SK-N-SH treated with all-trans-retinoic acid at 6 μM for 48 hours (cell line): Measurements from ENCODE around the gene RPS16.

Experiments
- ATAC-seq: fragments of 200-7000 bp; cut with Tn5 transposase; 3 replicates; pipeline ENCODE4 v1.9.1; 2020; ENCODE audit warnings: mild to moderate bottlenecking, moderate library complexity
- ARNTL ChIP-seq: fragments of 450-650 bp; formaldehyde crosslinking; IDR thresholded peaks from 2 replicates; pipeline ENCODE4 v1.5.0; 2020; ENCODE audit warnings: low read depth, mild to moderate bottlenecking, moderate library complexity, borderline replicate concordance
- BACH2 ChIP-seq: fragments of 250-450 bp; sonication (Bioruptor Pico); IDR thresholded peaks from 2 replicates; pipeline ENCODE4 v1.9.0; 2021; ENCODE audit warnings: mild to moderate bottlenecking, borderline replicate concordance
- CREB5 ChIP-seq: fragments of 250-450 bp; sonication (Bioruptor Pico); IDR thresholded peaks from 2 replicates; pipeline ENCODE4 v1.5.1; 2020; ENCODE audit warnings: low read depth, mild to moderate bottlenecking, moderate library complexity
- CSDC2 ChIP-seq: fragments of 250-450 bp; sonication (Bioruptor Pico); IDR thresholded peaks from 2 replicates; pipeline ENCODE4 v1.5.0; 2020; ENCODE audit warnings: mild to moderate bottlenecking, moderate library complexity
- CSRNP3 ChIP-seq: fragments of 250-450 bp; sonication (Bioruptor Pico); IDR thresholded peaks from 2 replicates; pipeline ENCODE4 v1.5.1; 2021; ENCODE audit warnings: mild to moderate bottlenecking, moderate library complexity
- GLIS3 ChIP-seq: fragments of 250-450 bp; sonication (Bioruptor Pico); IDR thresholded peaks from 2 replicates; pipeline ENCODE4 v1.5.0; 2020; ENCODE audit warnings: mild to moderate bottlenecking, moderate library complexity
- ISL1 ChIP-seq: fragments of 250-450 bp; sonication (Bioruptor Pico); IDR thresholded peaks from 2 replicates; pipeline ENCODE4 v2.1.2; 2022; ENCODE audit warnings: mild to moderate bottlenecking, moderate library complexity
- OSR1 ChIP-seq: fragments of 250-450 bp; sonication (Bioruptor Pico); IDR thresholded peaks from 2 replicates; pipeline ENCODE4 v1.8.0; 2022; ENCODE audit warnings: moderate library complexity, mild to moderate bottlenecking, inconsistent platforms
- PATZ1 ChIP-seq: fragments of 250-450 bp; sonication (Bioruptor Pico); IDR thresholded peaks from 2 replicates; pipeline ENCODE4 v1.8.0; 2020; ENCODE audit warnings: mild to moderate bottlenecking, moderate library complexity, borderline replicate concordance
- POU6F1 ChIP-seq: fragments of 250-450 bp; sonication (Bioruptor Pico); IDR thresholded peaks from 2 replicates; pipeline ENCODE4 v1.8.0; 2021; ENCODE audit warnings: low read depth, mild to moderate bottlenecking, moderate library complexity, borderline replicate concordance
- PPARA ChIP-seq: fragments of 250-450 bp; sonication (Bioruptor Pico); IDR thresholded peaks from 2 replicates; pipeline ENCODE4 v1.5.0; 2020; ENCODE audit warnings: mild to moderate bottlenecking, borderline replicate concordance
- RARB ChIP-seq: fragments of 250-450 bp; sonication (Bioruptor Pico); IDR thresholded peaks from 2 replicates; pipeline ENCODE4 v1.8.0; 2021; ENCODE audit warnings: mild to moderate bottlenecking, moderate library complexity
- SNAI2 ChIP-seq: fragments of 250-450 bp; sonication (Bioruptor Pico); IDR thresholded peaks from 2 replicates; pipeline ENCODE4 v1.5.0; 2020; ENCODE audit warnings: mild to moderate bottlenecking, moderate library complexity
- TCF4 ChIP-seq: fragments of 250-450 bp; sonication (Bioruptor Pico); IDR thresholded peaks from 2 replicates; pipeline ENCODE4 v1.8.0; 2021; ENCODE audit warnings: mild to moderate bottlenecking, moderate library complexity, borderline replicate concordance
- TOX ChIP-seq: fragments of 250-450 bp; sonication (Bioruptor Pico); IDR thresholded peaks from 2 replicates; pipeline ENCODE4 v1.8.0; 2021; ENCODE audit warnings: mild to moderate bottlenecking, moderate library complexity, borderline replicate concordance
- TSHZ2 ChIP-seq: fragments of 250-450 bp; sonication (Bioruptor Pico); IDR thresholded peaks from 2 replicates; pipeline ENCODE4 v1.5.0; 2020; ENCODE audit warnings: mild to moderate bottlenecking, moderate library complexity
- ZC3H10 ChIP-seq: fragments of 250-450 bp; sonication (Bioruptor Pico); IDR thresholded peaks from 2 replicates; pipeline ENCODE4 v1.5.1; 2021; ENCODE audit warnings: mild to moderate bottlenecking, moderate library complexity
- ZFP3 ChIP-seq: fragments of 250-450 bp; sonication (Bioruptor Pico); IDR thresholded peaks from 2 replicates; pipeline ENCODE4 v1.5.0; 2020; ENCODE audit warnings: mild to moderate bottlenecking, moderate library complexity
- ZFP30 ChIP-seq: fragments of 450-650 bp; formaldehyde crosslinking; IDR thresholded peaks from 2 replicates; pipeline ENCODE4 v1.5.0; 2022; ENCODE audit warnings: mild to moderate bottlenecking, moderate library complexity
- ZNF565 ChIP-seq: fragments of 450-650 bp; formaldehyde crosslinking; conservative IDR thresholded peaks from 2 replicates; pipeline ENCODE4 v1.5.0; 2020; ENCODE audit warnings: low read depth, mild to moderate bottlenecking, moderate library complexity
- ZNF70 ChIP-seq: fragments of 450-650 bp; formaldehyde crosslinking; IDR thresholded peaks from 2 replicates; pipeline ENCODE4 v1.5.0; 2020; ENCODE audit warnings: mild to moderate bottlenecking, moderate library complexity
- ZNF8 ChIP-seq: fragments of 450-650 bp; formaldehyde crosslinking; IDR thresholded peaks from 2 replicates; pipeline ENCODE4 v1.5.0; 2020; ENCODE audit warnings: mild to moderate bottlenecking, moderate library complexity

RPS16 gene

GRCh38 chr19:39432677-39433025 lies 3.1 kb downstream of the RPS16 start:
- TF ChIP-seq ZC3H10 (CRISPR knock-in tag) = no peak
- no peak for TF ChIP-seq ZNF8 (CRISPR knock-in tag)
- TF ChIP-seq PPARA (CRISPR knock-in tag) = no peak
- no peak for TF ChIP-seq ARNTL (CRISPR knock-in tag)
- TF ChIP-seq OSR1 = no peak
- TF ChIP-seq ZNF565 (CRISPR knock-in tag) = no peak
- TF ChIP-seq GLIS3 (CRISPR knock-in tag) = no peak
- no peak for TF ChIP-seq RARB (CRISPR knock-in tag)
- no peak for TF ChIP-seq BACH2
- ATAC-seq = no peak

- peak; percentile 58 for ATAC-seq
- no peak for TF ChIP-seq TCF4 (CRISPR knock-in tag)
- TF ChIP-seq ZC3H10 (CRISPR knock-in tag) = peak; percentile 38; the same call in 1 of the 2 replicates
- no peak for TF ChIP-seq ZFP30
Observed at GRCh38 chr19:39430675-39431593, 4.8 kb downstream of the RPS16 start.

- TF ChIP-seq CSDC2 (no peak), ZFP3 (peak; percentile 95)
- peak; percentile 75 for ATAC-seq
Observed at GRCh38 chr19:39428283-39429112, 7.3 kb downstream of the RPS16 start.

- no peak for ATAC-seq
- no peak for TF ChIP-seq OSR1
- no peak for TF ChIP-seq ZNF8 (CRISPR knock-in tag)
- TF ChIP-seq CSDC2 = no peak
- TF ChIP-seq CREB5 = no peak
- TF ChIP-seq ARNTL (CRISPR knock-in tag) = no peak
- TF ChIP-seq, all 23 proteins: peak for 0
Observed at GRCh38 chr19:39427707-39428106, 8.0 kb downstream of the RPS16 start.

GRCh38 chr19:39426170-39426569 lies 9.6 kb downstream of the RPS16 start:
- no peak for ATAC-seq
- TF ChIP-seq CSRNP3 (CRISPR knock-in tag) (no peak), SNAI2 (CRISPR knock-in tag) (no peak), POU6F1 (CRISPR knock-in tag) (no peak), ISL1 (CRISPR knock-in tag) (no peak), CREB5 (no peak), TSHZ2 (CRISPR knock-in tag) (no peak), CSDC2 (no peak), GLIS3 (CRISPR knock-in tag) (no peak), ZNF70 (CRISPR knock-in tag) (no peak), PATZ1 (CRISPR knock-in tag) (no peak), ZC3H10 (CRISPR knock-in tag) (no peak), TOX (CRISPR knock-in tag) (no peak), ARNTL (CRISPR knock-in tag) (no peak), TCF4 (CRISPR knock-in tag) (no peak), ZNF8 (CRISPR knock-in tag) (no peak), ZNF565 (CRISPR knock-in tag) (no peak), PPARA (CRISPR knock-in tag) (no peak)
